Stimulated activated CD8-positive, alpha-beta memory T cell treated with anti-CD3 and anti-CD28 coated beads, Interleukin-15, amount 100 ng/mL, for 4 hours (primary cell): Measurements from ENCODE around the gene TTC7B.

Experiments
- DNase-seq, 2 donors: peaks; one replicate each; pipeline ENCODE4 v3.0.0-alpha.2; 2020; ENCODE audit warnings: low read depth in 2 of 2

TTC7B gene

DNA sequence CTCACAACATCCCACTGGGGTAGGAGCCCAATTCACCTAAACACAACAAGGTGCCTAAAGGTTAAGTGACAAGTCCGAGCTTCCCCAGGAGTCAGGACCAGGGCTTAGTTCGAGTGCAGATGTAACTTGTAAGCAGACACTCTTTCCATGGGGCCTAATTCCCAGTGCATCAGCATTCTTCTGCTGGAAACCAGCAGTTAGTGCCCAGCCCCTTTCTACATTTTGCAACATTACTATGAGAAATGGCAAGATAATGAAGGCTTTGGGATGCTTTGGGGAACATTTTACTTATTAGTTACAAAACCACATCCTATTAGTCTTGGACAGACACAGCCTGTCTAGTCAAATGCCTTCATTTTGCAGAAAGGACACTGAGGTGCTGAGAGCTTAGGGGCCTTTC is 239.6 kb downstream of the TTC7B start:
- no peak for DNase-seq

DNA sequence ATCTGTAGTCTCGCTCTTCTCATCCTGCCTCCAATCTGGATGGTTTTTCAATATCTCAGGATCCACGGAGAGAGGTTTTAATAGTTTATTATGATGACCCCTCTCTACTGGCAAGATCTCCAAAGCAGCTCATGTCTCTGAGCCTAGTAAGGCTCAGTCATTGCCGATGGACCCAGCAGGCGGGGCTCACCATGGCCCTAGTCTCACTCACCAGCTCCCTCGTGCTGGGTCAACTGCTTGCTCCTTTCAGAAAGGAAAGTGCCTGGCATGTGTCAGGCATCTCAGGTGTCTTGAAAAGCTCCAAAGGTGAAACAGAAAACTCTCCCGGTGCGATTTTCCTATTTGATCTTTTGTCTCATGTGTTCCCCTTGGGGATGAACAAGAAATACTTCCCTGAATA is 240.4 kb downstream of the TTC7B start:
- DNase-seq: no peak

DNA sequence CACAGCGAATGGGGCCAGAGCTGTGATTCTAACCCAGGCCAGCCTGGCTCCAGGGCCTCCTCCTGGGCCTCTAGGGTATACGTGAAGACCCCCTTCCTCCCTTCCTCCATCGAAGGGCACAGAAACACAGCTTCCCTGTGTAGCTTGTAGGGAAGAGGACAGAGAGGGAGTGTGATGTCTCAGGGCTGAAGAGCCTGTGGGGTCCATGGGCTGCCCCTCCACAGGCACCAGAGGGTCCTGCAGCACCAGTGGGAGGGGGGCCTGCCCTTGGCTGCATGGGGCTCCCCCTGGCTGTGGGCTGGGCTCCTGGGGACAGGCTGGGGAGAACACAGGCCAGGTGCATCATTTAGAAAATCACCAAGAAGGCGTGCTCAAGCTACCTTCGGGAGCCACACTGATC is 240.9 kb downstream of the TTC7B start:
- DNase-seq: no peak

DNA sequence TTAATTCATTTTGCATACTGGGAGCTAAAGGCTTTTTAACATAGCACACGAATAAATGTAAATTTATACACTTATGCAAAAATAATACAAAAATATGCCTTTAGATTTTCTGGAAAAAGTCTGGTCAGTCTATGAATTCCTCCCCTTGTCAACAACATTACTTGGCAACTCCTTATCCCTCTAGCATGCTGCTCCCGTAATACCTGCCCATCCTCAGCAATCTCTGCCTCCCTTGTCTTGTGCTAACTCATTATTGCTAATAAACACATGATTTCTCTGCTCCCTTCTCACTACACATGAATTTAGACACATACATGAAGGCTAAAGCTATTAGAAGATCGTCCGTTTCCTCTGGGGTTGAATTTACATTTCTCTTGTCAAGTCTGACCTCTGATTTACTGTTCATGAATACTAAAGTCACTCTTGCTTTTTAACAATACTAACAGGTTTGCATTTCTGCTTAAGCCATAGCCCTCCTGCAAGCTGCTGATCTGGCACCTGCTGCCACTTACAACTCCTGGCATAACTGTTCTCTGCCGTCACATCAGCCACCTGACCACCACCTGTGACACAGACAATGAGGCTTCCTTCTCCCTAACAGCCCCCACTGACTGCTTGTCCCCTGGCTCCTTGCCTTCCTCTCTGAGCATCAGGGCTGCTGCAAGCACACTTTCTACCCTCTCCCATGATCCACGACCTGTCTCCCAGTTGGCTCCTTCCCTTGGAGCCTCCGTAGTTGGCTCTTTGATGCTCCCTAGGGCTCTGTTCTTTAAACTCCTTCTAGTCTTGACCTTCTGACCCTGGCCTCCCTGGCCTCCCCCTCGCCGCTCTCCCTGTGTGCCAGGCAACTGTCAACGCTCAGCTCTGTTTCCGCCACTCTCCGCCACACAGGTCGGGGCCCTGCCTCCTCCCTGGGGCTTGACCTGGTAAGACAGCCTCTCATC is 241.8 kb downstream of the TTC7B start:
- no peak for DNase-seq

DNA sequence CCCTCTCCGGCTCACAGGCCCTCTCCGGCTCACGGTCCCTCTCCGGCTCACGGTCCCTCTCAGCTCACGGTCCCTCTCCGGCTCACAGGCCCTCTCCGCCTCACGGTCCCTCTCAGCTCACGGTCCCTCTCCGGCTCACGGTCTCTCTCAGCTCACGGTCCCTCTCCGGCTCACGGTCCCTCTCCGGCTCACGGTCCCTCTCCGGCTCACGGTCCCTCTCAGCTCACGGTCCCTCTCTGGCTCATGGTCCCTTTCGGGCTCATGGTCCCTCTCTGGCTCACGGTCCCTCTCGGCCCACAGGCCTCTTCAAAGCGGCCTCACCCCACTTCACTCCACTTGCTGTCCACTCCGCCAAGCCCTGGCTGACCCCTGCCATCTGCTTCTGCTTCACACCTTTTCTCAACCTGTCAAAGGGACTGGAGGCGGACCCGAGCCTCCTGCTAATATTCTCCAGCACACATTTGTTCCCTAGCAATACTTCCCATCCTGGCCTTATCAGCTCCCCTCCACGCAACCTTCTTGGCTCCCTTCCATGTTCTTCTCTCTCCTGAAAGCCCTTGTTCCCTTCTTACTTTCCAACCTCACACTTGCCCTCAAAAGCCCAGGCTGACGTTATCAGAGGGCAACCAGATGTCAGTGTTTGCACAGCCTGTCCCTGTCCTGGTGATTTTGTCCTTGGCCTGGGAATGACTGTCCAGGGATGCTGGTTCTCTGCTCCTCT is 242.7 kb downstream of the TTC7B start:
- no peak for DNase-seq

DNA sequence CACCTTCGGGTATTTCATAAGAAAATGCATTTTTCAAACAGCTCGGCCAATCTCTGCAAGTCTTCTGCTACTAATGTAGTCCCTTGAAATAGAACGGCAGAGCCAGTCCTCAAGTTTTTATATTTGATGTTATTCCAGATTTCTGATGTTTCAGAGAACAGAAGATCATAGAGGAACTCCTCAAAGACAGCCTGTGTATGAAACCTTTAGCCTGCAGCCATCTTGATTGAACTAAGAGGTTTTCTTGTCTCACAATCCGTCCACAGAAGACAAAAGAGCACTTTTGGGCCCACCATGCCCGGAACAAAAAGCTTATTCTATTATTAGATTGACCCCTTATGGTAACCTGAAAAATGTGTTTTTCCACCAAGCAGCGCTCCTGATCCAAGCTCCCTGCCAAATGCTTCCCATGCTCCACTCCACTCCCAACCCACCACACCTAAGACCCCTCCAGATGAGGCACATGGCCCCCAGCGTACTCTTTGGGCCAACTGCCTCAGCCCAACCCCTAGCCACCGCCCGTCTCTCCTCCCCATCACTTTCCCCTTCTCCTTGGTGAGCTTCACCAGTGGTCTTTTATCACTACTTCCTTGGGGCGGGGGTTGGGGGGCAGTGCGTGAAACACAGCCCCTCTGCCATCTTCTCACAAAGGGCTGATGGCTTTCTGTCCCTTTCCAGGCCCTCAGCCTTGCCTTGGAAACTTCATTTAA is 243.6 kb downstream of the TTC7B start:
- DNase-seq: no peak

DNA sequence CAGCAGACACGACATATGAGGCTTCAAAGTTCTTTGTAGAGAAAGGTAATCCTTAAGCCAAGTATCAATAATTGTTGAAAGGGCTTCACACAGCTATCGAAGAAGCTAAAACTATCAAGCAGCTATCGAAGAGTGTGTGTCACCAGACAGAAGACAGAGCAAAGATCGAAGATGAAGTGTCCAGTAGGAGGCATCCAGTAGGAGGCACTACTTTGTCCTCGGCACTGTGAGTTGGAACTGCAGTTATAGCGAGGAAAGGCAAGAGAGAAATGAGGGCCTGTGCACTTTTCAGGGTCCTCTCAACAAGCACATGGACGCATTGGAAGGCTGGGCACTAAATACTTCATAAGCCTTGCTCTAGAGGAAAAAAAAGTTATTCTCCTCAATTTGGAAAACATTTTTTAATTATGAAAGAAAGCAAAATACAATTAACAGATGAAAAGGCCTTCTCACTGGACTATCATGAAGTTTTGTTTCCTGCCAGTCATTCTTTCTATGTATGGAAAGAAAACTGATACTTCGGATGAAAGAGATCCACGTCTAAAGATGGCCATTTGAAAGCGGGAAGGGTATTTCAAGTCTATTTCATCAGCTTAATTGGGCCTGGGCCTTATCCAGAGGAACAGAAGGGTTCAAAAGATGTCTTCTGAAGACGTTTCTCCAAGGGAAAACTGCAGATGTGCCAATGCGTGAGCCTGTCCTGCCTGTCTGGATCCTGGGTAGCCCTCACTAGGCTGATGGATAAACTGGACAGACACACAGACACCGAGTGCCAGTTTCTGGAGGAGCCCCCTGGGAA is 244.9 kb downstream of the TTC7B start:
- DNase-seq: no peak

DNA sequence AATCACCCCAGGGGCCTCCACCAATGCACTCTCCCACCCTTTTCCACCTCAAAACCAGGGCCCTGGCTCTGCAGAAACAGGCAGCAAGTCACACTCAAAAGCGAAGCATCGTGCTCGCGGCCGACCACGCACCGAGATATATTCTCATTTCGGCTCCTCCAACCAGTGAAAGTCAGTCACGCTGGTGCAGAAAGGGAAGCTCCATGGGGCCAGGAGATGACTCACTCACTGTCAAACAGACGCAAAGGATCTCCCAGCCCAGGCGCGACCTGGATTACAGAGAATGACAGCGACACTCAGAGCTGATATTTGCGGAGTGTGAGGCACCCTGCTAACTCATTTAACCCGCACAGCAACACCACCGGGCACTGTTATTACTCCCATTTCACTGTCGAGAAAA is 245.8 kb downstream of the TTC7B start:
- no peak for DNase-seq

DNA sequence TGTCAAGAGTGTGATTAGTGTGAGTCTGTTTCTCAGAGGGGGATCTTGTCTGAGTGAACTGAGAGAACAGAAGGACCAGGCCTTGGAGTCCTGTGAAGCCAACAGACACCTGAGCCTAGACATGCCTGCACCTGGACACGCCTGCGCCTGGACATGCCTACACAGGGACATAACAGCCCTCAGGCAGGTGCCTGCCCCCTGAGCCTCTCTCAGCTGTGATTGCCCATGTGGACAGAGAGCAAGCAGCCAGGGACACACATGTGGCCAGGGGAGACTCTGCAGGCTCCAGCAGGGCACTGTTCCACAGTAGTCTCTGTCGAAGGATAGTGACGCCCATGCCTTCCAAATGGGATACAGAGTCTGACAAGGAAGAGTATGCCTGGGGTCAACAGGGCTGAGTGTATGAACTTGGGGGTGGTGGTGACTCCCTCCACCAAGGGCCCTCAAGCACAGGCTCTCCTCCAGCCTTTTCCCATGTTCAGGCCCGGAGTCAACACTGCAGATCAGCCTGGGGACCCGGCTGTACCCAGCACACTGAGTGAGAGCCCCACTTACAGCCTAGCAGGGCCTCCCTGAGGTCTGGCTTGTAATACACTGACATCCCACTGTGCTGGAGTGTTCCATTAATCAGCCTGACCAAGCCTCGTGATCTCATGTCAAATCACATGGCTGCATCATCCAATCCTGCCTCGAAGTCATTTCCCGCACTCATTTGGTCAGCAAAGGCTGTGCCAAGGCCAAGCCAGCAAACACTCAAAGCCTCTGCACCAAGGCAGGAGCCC is 246.4 kb downstream of the TTC7B start:
- no peak for DNase-seq

DNA sequence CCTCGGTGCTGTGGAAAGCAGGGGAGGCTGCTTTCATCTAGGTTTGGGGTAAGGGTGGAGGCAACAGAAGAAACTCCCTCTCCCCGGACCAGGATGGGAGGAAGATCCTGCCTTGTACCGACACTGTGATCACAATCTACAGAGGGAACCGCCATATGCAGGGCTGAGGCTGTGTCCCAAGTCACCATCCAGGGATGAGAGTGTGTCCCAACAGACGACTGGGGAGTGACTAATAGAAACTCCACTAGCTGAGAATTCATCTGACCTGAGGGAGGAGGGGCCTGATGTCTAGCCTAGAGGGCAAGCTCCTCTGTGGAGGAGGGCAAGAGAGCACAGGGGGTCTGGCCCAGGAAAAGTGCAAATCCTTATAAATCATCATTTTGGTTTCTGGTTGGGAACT is 247.0 kb downstream of the TTC7B start:
- DNase-seq: no peak

DNA sequence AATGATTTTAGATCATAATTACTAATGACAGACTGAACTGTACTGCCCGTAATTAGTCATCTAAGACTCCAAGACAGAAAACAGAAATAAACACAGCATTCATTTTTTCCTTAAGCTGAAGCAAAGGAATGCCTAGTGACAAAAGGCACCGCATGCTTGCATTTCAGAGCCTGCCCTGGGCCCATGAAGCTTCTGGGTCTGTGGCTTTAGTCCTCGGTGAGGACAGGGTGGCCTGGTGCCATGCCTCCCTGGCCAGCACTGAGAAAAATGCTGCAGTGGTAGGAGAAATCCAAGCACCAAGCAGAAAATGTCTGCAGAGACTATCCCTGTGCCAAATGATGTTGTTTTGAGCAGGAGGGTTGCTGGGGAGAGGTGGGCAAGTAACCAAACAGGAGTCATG is 247.8 kb downstream of the TTC7B start:
- no peak for DNase-seq

DNA sequence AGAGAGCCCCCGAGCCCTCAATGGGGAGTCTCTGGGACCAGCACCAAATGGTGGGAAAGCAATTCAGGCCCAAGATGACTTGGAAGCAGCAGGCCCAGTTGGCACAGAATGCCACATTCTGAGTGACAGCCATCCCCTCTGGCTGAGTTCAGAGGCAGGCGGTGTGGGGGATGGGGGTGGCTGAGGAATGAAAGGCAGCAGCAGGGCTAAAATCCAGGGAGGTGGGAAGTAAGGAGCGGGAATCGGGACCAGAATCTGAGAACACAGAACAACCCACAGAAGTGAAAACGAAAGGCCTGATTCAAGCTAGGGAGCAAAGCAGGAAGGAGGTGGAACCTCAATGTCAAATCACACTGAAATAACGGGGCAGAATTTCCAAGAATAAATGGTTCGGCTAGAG is 248.2 kb downstream of the TTC7B start:
- DNase-seq: no peak

DNA sequence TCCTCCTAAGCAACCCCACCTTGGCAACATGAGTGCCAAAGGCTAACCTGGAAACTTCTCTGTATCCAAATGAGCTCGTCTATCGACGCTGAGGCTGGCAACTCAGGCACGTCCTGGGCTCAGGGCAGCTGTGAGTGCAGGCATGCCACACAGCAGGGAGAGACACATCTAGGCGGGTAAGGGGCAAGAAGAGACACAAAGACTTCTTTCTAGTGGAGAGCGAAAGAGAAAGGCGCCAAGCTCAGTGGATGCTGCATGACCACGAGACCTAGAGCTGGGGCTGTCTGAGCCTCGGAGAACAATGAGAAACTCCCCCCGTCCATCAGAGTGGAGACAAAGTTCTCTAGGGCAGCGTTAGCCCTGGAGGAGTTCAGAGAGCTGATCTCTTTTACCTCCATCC is 249.0 kb downstream of the TTC7B start:
- DNase-seq: no peak

DNA sequence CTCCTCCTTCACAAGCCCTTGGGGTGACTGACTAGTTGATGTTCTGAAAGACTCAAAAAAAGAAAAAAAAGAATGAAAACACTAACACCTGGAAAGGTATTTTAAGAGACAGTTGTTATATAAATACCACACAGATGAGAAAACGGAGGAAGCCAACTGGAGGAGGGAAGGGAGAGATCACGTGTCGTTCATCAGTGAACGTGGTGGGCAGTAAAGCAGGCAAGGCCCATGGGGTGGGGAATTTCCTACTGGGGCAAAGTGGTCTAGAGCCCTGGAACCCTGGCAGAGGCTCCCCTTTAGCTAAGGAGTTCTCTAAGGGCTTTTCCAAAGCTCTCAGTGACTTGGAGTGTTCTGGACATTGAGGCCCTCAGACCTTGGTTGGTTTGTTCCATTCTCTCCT is 249.7 kb downstream of the TTC7B start:
- DNase-seq: no peak

DNA sequence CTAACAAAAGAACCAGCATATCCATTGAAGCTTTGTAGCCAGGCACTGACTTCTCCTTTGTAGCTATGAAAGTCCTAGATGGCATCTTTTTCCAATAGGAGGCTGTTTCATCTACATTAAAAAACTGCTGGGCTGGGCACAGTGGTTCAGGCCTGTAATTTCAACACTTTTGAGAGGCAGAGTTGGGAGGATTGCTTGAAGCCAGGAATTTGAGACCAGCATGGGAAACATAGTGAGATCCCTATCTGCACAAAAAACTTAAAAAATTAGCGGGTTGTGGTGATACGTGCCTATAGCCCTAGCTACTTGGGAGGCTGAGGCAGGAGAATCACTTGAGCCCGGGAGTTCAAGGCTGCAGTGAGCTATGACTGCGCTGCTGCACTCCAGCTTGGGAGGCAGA is 251.7 kb downstream of the TTC7B start:
- DNase-seq: no peak

DNA sequence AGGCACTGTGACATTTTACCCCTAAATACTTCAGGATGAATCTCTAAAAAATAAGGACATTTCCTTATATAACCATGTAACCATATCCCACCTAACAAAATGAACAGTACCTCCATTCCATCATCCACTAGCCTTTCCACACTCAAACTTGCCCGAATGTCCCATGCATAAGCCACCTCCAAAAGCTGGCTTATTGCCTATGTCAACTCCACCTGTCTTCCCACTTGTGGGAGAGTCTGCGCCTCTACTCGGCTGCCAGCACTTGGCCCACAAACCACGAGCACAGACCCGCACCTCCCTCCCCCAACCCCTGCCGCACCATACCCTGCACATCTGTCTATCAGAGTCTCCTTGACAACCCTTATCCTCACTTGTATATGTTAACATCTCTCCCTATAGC is 253.6 kb downstream of the TTC7B start:
- DNase-seq: no peak

DNA sequence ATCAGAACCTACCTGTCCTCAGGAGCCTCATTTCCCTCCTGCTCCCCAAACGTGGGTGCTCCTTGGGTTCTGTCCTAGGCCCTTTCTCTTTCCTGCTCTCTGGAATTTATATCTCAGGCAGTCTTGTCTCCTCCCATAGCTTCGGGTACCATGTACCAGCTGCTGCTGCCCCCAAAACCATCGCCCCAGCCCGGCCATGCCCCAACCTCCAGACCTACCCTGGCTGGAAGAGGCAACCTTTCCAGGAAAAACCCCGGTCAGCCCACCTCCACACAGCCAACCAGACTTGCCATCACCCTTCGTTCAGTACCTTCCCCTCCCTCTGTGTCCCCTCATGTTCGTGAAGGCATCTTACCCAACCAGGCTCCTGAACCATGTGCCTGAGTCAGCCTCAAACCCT is 254.3 kb downstream of the TTC7B start:
- no peak for DNase-seq

DNA sequence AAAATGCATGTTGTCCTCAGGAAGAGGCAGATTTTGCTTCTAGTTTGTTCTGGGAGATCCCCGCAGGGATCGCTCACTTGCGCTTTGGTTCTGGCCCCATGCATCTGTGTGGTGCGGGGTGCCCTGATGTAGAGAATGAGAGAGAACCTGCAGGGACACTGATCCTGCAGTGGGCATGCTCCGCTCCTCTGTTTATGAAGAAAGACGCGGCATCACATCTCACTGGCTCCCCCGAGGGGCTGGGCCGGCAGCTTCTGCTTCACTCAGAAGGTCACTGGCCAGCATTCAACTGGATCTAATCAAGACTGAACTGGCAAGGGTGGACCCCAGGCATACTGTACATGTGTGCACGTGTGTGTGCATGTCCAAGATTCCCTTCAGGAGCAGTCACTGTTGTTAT is 255.2 kb downstream of the TTC7B start:
- no peak for DNase-seq

DNA sequence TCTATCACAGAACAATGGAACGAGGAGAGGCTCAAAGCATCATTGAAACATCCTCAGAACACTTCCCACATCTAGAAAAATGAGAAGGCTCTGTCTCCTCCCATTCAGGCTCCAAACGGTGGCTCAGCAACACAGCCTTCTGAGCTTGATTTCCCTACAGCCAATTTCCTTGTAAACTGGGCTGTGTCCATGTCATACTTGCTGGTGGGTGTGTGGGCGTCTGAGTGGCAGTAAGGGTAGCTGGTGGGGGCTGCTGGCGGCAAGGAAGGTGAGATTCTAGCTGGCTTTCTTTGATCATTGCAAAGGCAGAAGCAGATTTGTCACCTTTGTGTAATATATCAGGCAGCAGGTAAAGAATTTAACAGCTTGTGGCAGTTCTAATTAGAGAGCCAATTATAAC is 255.7 kb downstream of the TTC7B start:
- DNase-seq: no peak

DNA sequence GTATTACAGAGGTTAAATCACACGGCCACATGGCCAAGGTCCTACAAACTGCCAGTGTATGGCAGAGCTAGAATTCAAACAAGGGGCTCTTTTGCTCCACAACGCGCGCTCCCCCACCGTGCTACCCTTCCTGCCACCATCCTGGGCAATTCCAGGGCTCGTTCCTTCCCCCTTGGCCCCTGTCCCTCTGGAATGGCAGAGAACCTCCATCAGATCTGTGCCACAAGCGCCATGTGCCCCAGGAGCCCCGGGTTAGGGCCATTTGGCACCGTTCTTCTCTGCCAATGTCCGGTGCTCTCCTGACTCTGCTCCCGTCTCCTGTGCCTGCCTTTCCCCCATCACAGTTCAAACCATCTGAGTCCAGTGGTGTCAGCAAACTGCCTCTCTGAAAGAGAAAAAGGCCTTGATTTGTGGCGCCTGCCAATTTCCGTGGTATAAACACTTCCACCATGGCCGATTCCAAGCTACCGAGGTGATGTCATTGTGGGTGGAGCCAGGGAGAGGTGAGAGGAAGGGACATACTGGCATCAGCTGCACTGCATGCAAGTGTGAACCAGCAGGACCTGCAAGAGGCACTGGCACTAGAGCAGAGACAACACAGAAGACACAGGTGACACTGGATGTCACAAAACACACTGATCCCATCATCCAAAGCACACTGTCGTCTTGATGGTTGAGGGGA is 256.3 kb downstream of the TTC7B start:
- no peak for DNase-seq
